Gastroesophageal sphincter (tissue), 4 donors: Measurements from ENCODE around the gene MYOM1. TPM values are rescaled to one million over a fixed set of nuclear protein-coding genes. Genes with fewer than 3 reads are reported as not detected.
A peak's percentile ranks its signal among the peaks of the same experiment; 100 is the strongest.
"Not testable (repeated sequence)": the region's sequence is repeated elsewhere in the genome, so short reads cannot be mapped to it uniquely, and the experiment has no call there.

Experiments used
- ATAC-seq: fragments of 150-250 bp; one replicate; pipeline ENCODE4 v1.9.1; 2016; ENCODE audit warnings: mild to moderate bottlenecking, moderate library complexity
- H3K27ac ChIP-seq, 4 donors: fragments of 200-600 bp; sonication (generic) in 3 of 4; 1 replicate in 3 of 4; 2 replicates in 1 of 4; pipeline ENCODE4 v1.5.1; 2016 to 2019
- H3K27me3 ChIP-seq: fragments of 200-600 bp; sonication (generic); one replicate; pipeline ENCODE4 v1.5.1; 2019
- H3K36me3 ChIP-seq, 2 donors: fragments of 200-600 bp; sonication (generic); one replicate each; pipeline ENCODE4 v1.5.1; 2019; ENCODE audit warnings: control low read depth in 1 of 2
- H3K4me1 ChIP-seq, 3 donors: fragments of 200-600 bp; sonication (generic); 1 replicate in 2 of 3; 2 replicates in 1 of 3; pipeline ENCODE4 v1.5.1; 2016 to 2019; ENCODE audit warnings: control low read depth in 2 of 3
- H3K4me3 ChIP-seq, 2 donors: fragments of 200-600 bp; sonication (generic); one replicate each; pipeline ENCODE4 v1.5.1; 2019; ENCODE audit warnings: mild to moderate bottlenecking in 1 of 2, moderate library complexity in 1 of 2
- H3K9me3 ChIP-seq, 3 donors: fragments of 200-600 bp; sonication (generic); one replicate each; pipeline ENCODE4 v1.5.1; 2017 to 2019; ENCODE audit warnings: control low read depth in 2 of 3
- EP300 ChIP-seq: sonication (generic); formaldehyde crosslinking; IDR thresholded peaks from one replicate; pipeline ENCODE4 v1.6.1; 2017; ENCODE audit warnings: antibody characterized with exemption, mild to moderate bottlenecking
- POLR2A ChIP-seq, 2 donors: fragments of 450-650 bp; IDR thresholded peaks; one replicate each; pipeline ENCODE4 v1.6.1; 2017; ENCODE audit warnings: antibody characterized with exemption in 2 of 2, mild to moderate bottlenecking in 2 of 2, moderate library complexity in 1 of 2
- POLR2AphosphoS5 ChIP-seq: sonication (generic); formaldehyde crosslinking; IDR thresholded peaks from one replicate; pipeline ENCODE4 v1.6.1; 2017; ENCODE audit warnings: antibody characterized with exemption
- WGBS, 2 donors: methylation state at CpG; one replicate each; pipeline ENCODE4 v1.1.5; 2018; ENCODE audit warnings: low coverage in 1 of 2; 5-methylcytosine and 5-hydroxymethylcytosine counted together
- total RNA-seq, 4 donors: library from RNA; depleted of rRNA; stranded (reverse); fragments of >200 nt; gene quantifications; one replicate each; pipeline ENCODE4 v1.1.0, GENCODE V29; 2016
- TF ChIP-seq, protein P1 (sequence below), 4 experiments: fragments of 200-600 bp in 2 of 4; fragments of 450-650 bp in 2 of 4; sonication (generic) in 1 of 4; IDR thresholded peaks; one replicate each; pipeline ENCODE4 v1.5.1; 2017 to 2019; ENCODE audit warnings: antibody characterized with exemption in 4 of 4, mild to moderate bottlenecking in 2 of 4, moderate library complexity in 2 of 4

Gene MYOM1
- total RNA-seq, 4 donors from 2014 or later: 14.8 to 37.6 (median 24.6) TPM

DNA sequence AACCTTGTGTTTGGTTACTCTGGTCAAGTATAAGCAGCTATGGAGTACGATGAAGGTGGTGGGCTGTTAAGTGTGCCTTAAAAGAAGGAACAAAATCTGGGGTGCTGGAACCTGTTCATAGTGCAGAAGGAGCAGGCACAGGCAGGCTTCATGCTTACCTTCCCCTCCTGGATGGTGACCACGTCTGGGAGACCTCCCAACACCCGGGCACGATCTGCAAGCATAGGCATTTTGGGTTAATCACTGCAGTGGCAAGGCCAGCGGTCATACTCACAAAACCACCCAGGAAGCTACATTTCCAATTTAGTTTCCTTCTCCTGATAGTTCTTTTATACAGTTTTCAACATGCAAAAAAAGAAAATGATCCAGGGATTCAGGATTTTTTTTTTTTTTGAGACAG is 148.1 kb downstream of the MYOM1 start:
- no peak for TF ChIP-seq POLR2A (IDR thresholded peaks at IDR 0.05)
- H3K4me3 ChIP-seq: no peak overlapping the region
- H3K27ac ChIP-seq: no peak overlapping the region
- 93 to 100% methylated on average over 1 to 4 of the region's 5 CpGs for WGBS, 2 donors
- no peaks in the 10 kb centered on the region for H3K9me3 ChIP-seq
- H3K4me1 ChIP-seq: peaks cover 0 to 3% (median 0%) of the 10 kb centered on the region in 3 donors
- H3K36me3 ChIP-seq: peaks cover 0 to 64% of the 10 kb centered on the region in 2 donors
- H3K27me3 ChIP-seq: no peaks in the 10 kb centered on the region
- no peak for ATAC-seq

DNA sequence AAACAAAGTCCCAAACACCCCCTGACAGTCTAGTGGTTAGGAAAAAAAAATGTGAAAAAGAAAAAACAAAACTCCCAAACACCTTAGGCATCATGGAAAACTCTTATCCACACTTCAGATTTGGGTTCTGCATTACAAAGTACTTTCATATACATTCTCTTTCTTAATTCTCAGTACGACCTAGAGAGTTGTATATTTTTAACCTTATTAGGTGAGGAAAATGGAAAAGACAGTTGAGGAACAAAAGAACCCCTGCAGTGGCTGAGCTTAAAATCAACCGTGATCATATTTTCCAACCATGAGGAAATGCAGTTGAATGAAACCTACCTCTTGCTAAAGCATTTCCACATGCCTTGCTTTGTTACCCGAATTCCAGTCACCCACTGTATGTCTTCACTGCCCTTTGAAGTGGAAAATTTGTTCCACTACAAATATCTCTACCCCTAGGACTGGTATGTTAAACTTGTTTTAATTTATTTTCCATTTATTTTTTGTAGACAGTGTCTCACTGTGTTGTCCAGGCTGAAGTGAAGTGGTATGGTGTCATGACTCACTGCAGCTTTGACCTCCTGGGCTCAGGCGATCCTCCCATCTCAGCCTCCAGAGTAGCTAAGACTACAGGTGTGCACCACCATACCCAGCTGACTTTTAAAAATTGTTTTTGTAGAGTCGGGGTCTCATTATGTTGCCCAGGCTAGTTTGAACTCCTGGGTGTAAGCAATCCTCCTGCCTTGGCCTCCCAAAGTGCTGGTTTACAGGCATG is 149.9 kb downstream of the MYOM1 start:
- no peaks in the 10 kb centered on the region for H3K9me3 ChIP-seq
- no peak overlapping the region for H3K4me3 ChIP-seq
- no peaks in the 10 kb centered on the region for H3K27me3 ChIP-seq
- no peak for ATAC-seq
- H3K4me1 ChIP-seq: peaks cover 0 to 3% (median 0%) of the 10 kb centered on the region in 3 donors
- WGBS, 2 donors: 53 to 76% methylated on average over 3 to 4 of the region's 5 CpGs
- TF ChIP-seq POLR2AphosphoS5 (no peak), EP300 (no peak), POLR2A (IDR thresholded peaks at IDR 0.05) (no peak)
- TF ChIP-seq, protein P1, sequence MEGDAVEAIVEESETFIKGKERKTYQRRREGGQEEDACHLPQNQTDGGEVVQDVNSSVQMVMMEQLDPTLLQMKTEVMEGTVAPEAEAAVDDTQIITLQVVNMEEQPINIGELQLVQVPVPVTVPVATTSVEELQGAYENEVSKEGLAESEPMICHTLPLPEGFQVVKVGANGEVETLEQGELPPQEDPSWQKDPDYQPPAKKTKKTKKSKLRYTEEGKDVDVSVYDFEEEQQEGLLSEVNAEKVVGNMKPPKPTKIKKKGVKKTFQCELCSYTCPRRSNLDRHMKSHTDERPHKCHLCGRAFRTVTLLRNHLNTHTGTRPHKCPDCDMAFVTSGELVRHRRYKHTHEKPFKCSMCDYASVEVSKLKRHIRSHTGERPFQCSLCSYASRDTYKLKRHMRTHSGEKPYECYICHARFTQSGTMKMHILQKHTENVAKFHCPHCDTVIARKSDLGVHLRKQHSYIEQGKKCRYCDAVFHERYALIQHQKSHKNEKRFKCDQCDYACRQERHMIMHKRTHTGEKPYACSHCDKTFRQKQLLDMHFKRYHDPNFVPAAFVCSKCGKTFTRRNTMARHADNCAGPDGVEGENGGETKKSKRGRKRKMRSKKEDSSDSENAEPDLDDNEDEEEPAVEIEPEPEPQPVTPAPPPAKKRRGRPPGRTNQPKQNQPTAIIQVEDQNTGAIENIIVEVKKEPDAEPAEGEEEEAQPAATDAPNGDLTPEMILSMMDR (IDR thresholded peaks at IDR 0.05): no peak
- no peak overlapping the region for H3K27ac ChIP-seq
- H3K36me3 ChIP-seq: peaks cover 0 to 63% of the 10 kb centered on the region in 2 donors

DNA sequence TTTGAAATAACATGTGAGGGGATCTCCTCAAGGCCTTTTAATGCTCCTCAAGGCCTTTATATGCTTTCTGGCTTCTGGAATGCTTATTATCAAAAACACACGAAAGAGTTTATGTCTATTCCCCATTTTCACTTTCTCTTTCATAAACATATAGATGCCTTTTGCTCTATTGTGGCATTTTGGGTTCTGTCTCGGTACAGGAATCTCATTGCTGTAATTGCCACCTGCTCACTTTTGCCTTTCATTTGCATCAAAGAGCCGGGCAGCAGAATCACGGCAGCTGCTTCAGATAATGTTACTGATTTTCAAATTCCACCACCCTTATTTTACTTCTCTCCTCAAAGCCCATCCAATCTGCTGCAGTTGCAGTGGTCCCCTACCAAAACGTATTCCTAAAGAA is 152.0 kb downstream of the MYOM1 start:
- TF ChIP-seq POLR2A (IDR thresholded peaks at IDR 0.05) (no peak), EP300 (no peak), POLR2AphosphoS5 (no peak)
- TF ChIP-seq, protein P1 (IDR thresholded peaks at IDR 0.05): no peak
- H3K27me3 ChIP-seq: no peaks in the 10 kb centered on the region
- no peaks in the 10 kb centered on the region for H3K9me3 ChIP-seq
- 72 to 85% methylated on average over 5 of the region's 5 CpGs for WGBS, 2 donors
- no peak overlapping the region for H3K27ac ChIP-seq
- H3K36me3 ChIP-seq: peaks cover 0 to 49% of the 10 kb centered on the region in 2 donors
- ATAC-seq: no peak
- no peak overlapping the region for H3K4me3 ChIP-seq
- peaks cover 0 to 8% (median 2%) of the 10 kb centered on the region in 3 donors for H3K4me1 ChIP-seq

DNA sequence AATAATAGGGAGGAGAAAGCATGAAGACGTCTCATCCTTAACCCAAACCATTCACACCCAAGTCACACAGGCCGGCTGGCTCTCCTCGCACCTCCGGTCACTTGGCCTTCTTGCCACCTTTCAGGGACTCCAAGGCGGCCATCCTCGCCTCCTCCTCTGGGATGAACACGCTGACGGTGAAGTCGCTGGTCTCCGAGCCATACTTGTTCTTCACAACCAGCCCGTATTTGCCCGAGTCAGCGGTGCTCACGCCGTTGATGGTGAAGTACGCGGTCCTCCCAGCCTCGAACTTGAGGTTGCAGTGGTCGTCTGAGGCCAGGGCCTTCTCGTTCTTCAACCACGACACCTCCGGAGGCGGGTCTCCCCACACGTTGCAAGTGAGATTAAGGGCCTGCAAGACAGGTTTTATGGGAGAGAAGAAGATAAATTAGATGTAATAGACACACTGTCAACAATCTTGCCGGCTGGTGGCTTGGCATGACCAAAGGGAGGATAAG is 152.6 kb downstream of the MYOM1 start:
- TF ChIP-seq EP300: no peak
- no peak for TF ChIP-seq POLR2A (IDR thresholded peaks at IDR 0.05)
- no peak for TF ChIP-seq POLR2AphosphoS5
- TF ChIP-seq, protein P1 (IDR thresholded peaks at IDR 0.05): no peak
- H3K27me3 ChIP-seq: no peaks in the 10 kb centered on the region
- peaks cover 0 to 49% of the 10 kb centered on the region in 2 donors for H3K36me3 ChIP-seq
- peak; percentile 22 for ATAC-seq
- no peak overlapping the region for H3K27ac ChIP-seq
- peaks cover 0 to 13% (median 6%) of the 10 kb centered on the region in 3 donors for H3K4me1 ChIP-seq
- no peaks in the 10 kb centered on the region for H3K9me3 ChIP-seq
- WGBS, 2 donors: 77 to 85% methylated on average over 4 to 10 of the region's 25 CpGs
- H3K4me3 ChIP-seq: no peak overlapping the region

DNA sequence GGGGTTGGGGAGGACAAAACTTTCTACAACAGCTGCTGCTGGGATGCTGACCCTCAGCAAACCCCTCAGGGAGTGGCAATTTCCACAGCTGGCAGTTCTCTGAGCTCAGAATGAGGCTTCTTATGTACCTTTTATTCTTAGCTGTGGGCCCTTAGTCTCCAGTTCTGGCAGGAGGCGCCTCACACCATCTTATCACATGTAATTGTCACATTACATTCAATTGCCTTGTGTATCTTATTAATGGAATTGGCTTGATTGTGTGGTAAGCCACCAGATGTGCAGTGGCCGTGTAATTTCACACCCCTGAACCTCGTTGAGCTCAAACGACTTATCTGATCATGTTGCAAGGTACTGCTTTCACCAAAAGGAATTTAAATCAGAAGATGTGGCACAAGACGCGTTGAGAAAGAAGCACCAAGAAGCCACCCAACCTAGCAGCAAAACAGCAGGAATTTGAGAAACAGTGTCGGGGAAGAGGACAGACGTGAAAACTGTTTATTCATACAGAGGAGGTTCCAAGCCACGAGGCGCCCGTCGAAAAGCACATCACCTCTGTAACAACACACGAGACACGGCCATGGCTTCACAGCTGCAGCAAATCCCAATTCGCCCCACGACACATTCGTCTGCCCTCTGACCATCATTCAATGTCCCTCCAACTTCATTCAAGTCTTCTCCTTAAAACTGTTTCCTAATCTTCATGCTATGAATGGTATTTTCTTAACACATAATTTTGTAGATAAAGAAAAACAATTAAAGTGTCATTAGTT is 153.2 kb downstream of the MYOM1 start:
- Histone ChIP-seq H3K36me3 (peaks cover 0 to 46% of the 10 kb centered on the region in 2 donors), H3K4me1 (peaks cover 0 to 19% (median 6%) of the 10 kb centered on the region in 3 donors), H3K9me3 (no peaks in the 10 kb centered on the region), H3K4me3 (no peak overlapping the region), H3K27ac (no peak overlapping the region), H3K27me3 (no peaks in the 10 kb centered on the region)
- 69 to 78% methylated on average over 13 to 15 of the region's 17 CpGs for WGBS, 2 donors
- TF ChIP-seq, protein P1 (IDR thresholded peaks at IDR 0.05): no peak
- no peak for TF ChIP-seq EP300
- TF ChIP-seq POLR2AphosphoS5: no peak
- TF ChIP-seq POLR2A (IDR thresholded peaks at IDR 0.05): no peak
- ATAC-seq: no peak

DNA sequence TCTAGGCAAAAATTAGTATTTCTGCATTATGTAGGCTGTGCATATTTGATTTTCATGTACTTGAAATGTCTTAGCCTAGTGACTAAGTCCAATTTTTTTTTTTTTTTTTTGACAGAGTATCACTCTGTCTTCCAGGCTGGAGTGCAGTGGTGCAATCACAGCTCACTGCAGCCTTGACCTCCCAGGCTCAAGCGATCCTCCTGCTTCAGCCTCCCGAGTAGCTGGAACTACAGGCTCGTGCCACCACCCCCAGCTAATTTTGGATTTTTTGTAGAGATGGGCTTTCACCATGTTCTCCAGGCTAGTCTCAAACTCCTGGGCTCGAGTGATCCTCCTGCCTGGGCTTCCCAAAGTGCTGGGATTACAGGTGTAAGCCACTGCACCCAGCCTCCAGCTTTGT is 156.0 kb downstream of the MYOM1 start:
- 76 to 100% methylated on average over 1 to 2 of the region's 4 CpGs for WGBS, 2 donors
- not testable (repeated sequence) for H3K27ac ChIP-seq, H3K27me3 ChIP-seq, H3K9me3 ChIP-seq, ATAC-seq, H3K4me3 ChIP-seq
- peaks cover 0 to 19% (median 6%) of the 10 kb centered on the region in 3 donors for H3K4me1 ChIP-seq
- peaks cover 0 to 27% of the 10 kb centered on the region in 2 donors for H3K36me3 ChIP-seq
